ENCODE results near the gene PRIMPOL.

The PRIMPOL gene

DNA sequence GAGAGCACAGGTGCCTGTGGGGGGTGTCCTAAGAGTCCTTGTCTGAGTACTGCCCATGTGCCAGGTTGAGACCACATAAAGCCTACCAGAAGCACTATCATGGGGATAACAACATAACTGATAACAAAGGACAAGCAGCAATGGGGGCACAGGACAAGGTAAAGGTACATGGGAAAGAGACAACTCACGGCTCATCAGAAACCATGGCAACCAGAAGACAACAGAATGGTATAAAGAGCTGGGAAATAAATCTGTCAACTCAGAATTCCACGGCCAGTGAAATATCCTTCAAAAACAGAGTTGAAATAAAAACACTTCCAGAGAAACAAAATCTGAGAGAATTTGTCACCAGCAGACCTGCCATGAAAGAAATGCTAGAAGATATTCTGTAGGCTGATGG, 64.3 kb downstream of the PRIMPOL start:
- peaks cover 99% of the 10 kb centered on the region for H3K36me3 ChIP-seq (ENCODE audit: control insufficient read depth, low read length)
- no peaks in the 10 kb centered on the region for H3K9me2 ChIP-seq (replicated peaks; ENCODE audit: control insufficient read depth, low read length)
- no peak overlapping the region for H3K27ac ChIP-seq (ENCODE audit: low read depth, low read length)
- TF ChIP-seq CTCF (IDR thresholded peaks at IDR 0.05; ENCODE audit: low read depth, low read length, poor library complexity, severe bottlenecking) = no peak
- TF ChIP-seq EZH2phosphoT487 (IDR thresholded peaks at IDR 0.05; ENCODE audit: borderline replicate concordance, low read length) = no peak
- peaks cover 53% of the 10 kb centered on the region for H3K79me2 ChIP-seq (ENCODE audit: control insufficient read depth, low read length)
- no peak overlapping the region for H3K4me3 ChIP-seq (ENCODE audit: low read length)
- peaks cover 7% of the 10 kb centered on the region; the same call in 1 of the 2 replicates for H3F3A ChIP-seq (ENCODE audit: control insufficient read depth, insufficient read depth)
- H3K4me2 ChIP-seq (ENCODE audit: low read length) = no peak overlapping the region
- H3K27me3 ChIP-seq (ENCODE audit: control insufficient read depth, low read length) = no peaks in the 10 kb centered on the region
- no peaks in the 10 kb centered on the region for H4K20me1 ChIP-seq (ENCODE audit: control insufficient read depth, insufficient read depth, low read depth, low read length)
- no peaks in the 10 kb centered on the region for H3K9me3 ChIP-seq (ENCODE audit: control insufficient read depth, insufficient read depth, low read length)
- peaks cover 27% of the 10 kb centered on the region for H3K4me1 ChIP-seq (ENCODE audit: control insufficient read depth, low read length)

DNA sequence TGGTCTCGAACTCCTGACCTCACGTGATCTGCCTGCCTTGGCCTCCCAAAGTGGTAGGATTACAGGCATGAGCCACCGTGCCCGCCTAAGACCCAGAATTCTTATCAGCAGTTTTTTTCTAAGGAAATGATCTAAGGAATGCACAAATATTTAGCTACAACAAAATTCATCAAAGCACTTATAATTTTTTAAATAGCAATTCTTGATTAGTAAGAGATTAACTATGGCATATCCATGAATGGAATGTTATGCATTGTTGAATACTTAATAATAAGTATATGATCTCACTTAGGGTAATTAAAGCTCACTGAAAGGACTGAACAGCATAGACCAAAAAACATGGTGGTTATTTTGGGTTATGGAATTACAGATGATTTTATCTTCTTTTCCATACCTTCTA, 66.0 kb downstream of the PRIMPOL start:
- H3K27ac ChIP-seq (ENCODE audit: low read depth, low read length) = no peak overlapping the region
- no peak overlapping the region for H3K4me2 ChIP-seq (ENCODE audit: low read length)
- peaks cover 7% of the 10 kb centered on the region; the same call in 1 of the 2 replicates for H3F3A ChIP-seq (ENCODE audit: control insufficient read depth, insufficient read depth)
- no peak overlapping the region for H3K4me3 ChIP-seq (ENCODE audit: low read length)
- no peaks in the 10 kb centered on the region for H3K9me3 ChIP-seq (ENCODE audit: control insufficient read depth, insufficient read depth, low read length)
- H3K9me2 ChIP-seq (replicated peaks; ENCODE audit: control insufficient read depth, low read length) = no peaks in the 10 kb centered on the region
- TF ChIP-seq CTCF (IDR thresholded peaks at IDR 0.05; ENCODE audit: low read depth, low read length, poor library complexity, severe bottlenecking) = no peak
- no peak for TF ChIP-seq EZH2phosphoT487 (IDR thresholded peaks at IDR 0.05; ENCODE audit: borderline replicate concordance, low read length)
- H4K20me1 ChIP-seq (ENCODE audit: control insufficient read depth, insufficient read depth, low read depth, low read length) = no peaks in the 10 kb centered on the region; the same call in 1 of the 2 replicates
- peaks cover 34% of the 10 kb centered on the region for H3K4me1 ChIP-seq (ENCODE audit: control insufficient read depth, low read length)
- peaks cover 70% of the 10 kb centered on the region for H3K79me2 ChIP-seq (ENCODE audit: control insufficient read depth, low read length)
- H3K27me3 ChIP-seq (ENCODE audit: control insufficient read depth, low read length) = no peaks in the 10 kb centered on the region
- H3K36me3 ChIP-seq (ENCODE audit: control insufficient read depth, low read length) = peaks cover 100% of the 10 kb centered on the region

- TF ChIP-seq EZH2phosphoT487 (IDR thresholded peaks at IDR 0.05; ENCODE audit: borderline replicate concordance, low read length) (no peak), CTCF (IDR thresholded peaks at IDR 0.05; ENCODE audit: low read depth, low read length, poor library complexity, severe bottlenecking) (no peak)
- H3K4me2 ChIP-seq (ENCODE audit: low read length) = no peak overlapping the region
- no peaks in the 10 kb centered on the region for H3K9me2 ChIP-seq (replicated peaks; ENCODE audit: control insufficient read depth, low read length)
- no peak overlapping the region for H3K27ac ChIP-seq (ENCODE audit: low read depth, low read length)
- H3K4me3 ChIP-seq (ENCODE audit: low read length) = no peak overlapping the region
- no peaks in the 10 kb centered on the region for H3K9me3 ChIP-seq (ENCODE audit: control insufficient read depth, insufficient read depth, low read length)
- peaks cover 99% of the 10 kb centered on the region for H3K36me3 ChIP-seq (ENCODE audit: control insufficient read depth, low read length)
- peaks cover 87% of the 10 kb centered on the region for H3K79me2 ChIP-seq (ENCODE audit: control insufficient read depth, low read length)
- H3K4me1 ChIP-seq (ENCODE audit: control insufficient read depth, low read length) = peaks cover 34% of the 10 kb centered on the region
- peaks cover 7% of the 10 kb centered on the region; the same call in 1 of the 2 replicates for H3F3A ChIP-seq (ENCODE audit: control insufficient read depth, insufficient read depth)
- H3K27me3 ChIP-seq (ENCODE audit: control insufficient read depth, low read length) = no peaks in the 10 kb centered on the region
- H4K20me1 ChIP-seq (ENCODE audit: control insufficient read depth, insufficient read depth, low read depth, low read length) = no peaks in the 10 kb centered on the region; the same call in 1 of the 2 replicates
These were observed 69.9 kb downstream of the PRIMPOL start for GRCh38 chr4:184719407-184719806.

Measured in DOHH2 (cell line).